Measurements from ENCODE around the gene GPM6B.
"Not testable (repeated sequence)": the region's sequence is repeated elsewhere in the genome, so short reads cannot be mapped to it uniquely, and the experiment has no call there.

Gene GPM6B

DNA sequence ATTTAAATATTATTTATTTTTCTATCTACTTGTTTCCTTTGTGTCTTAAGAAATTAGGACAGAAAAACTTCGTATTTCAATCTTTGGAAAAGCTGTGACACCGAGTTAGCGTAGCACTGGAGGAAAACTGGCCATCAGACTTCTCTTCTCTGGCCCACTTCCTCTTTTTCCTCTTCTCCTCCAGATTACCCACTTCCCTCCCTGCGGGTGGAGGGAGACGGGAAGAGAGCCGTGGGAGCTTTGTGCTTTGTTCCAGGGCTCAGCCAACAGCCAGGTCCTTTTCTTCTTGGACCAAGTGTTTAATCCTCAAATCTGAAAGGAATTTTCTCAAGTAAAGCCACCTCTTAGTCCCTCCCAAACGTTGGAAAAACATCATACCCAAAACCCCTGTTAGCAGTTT lies 52.6 kb downstream of the GPM6B start:
- no peak for DNase-seq

DNA sequence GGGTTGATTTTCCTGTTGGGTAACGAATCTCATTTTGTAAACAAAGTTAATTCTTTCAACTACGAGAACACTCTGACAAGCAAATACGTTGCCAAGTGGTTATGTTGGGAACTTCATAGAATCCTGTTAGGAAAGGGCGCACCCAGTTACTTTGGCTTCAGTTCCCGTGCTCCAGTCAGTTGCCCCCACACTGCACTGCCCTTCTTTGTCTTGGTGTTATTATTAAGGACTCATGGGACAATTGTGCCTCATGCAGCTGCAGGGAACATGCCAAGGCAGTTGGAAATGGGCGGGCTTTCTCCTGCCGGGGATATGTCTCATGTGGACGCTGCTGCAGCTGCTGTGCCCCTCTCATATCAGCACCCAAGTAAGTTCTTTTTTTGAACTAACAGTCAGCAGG lies 53.4 kb downstream of the GPM6B start:
- DNase-seq = no peak

DNA sequence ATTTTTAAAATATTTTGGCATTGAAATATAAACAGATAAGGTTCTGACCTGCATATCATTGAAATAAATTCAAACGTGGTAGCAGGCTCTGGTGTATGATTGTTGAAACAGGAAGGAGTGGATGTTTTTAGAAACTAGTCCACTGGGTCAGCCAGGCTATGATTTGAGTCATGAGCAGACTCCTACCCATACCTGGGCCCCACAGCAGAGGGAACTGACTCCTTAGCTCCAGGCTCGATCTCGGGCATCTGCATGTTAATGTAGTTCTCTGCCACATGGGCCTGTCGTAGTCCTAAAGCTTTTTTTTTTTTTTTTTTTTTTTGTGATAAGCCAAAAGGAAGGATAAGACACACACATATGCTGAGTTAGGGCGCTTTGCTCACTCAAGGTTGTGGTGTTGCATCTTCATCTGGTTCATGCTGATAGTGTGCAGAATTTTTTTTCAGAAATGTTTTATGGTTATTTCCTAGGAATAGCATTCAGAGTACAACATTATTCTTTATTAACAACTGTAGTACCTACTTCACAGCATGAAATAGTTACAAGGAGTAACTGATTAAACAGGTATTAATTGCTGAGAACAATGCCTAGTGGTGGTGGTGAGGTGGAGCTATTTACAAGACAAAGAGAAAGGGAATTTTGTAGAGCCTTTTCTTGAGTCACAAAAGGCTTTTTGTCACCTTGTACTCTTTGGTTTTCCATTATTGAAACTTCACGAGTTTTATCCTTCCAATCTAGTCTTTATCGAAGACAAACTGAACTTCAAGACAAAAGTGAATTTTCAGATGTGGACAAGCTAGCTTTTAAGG lies 55.1 kb downstream of the GPM6B start:
- no peak for DNase-seq

DNA sequence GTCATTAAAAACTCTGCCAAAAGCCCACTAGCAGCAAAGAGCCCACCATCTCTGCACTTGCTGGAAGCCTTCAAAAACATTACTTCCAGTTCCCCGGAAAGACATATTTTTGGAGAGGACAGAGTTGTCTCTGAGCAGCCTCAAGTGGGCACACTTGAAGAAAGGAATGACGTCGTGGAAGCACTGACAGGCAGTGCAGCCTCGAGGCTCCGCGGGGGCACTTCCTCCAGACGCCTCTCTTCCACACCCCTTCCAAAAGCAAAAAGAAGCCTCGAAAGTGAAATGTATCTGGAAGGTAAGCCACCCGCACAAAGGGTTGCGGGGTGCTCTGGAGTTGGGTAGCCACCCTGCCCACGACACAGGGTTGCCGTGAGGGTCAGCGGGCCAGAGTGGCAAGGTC lies 56.5 kb downstream of the GPM6B start:
- no peak for DNase-seq

DNA sequence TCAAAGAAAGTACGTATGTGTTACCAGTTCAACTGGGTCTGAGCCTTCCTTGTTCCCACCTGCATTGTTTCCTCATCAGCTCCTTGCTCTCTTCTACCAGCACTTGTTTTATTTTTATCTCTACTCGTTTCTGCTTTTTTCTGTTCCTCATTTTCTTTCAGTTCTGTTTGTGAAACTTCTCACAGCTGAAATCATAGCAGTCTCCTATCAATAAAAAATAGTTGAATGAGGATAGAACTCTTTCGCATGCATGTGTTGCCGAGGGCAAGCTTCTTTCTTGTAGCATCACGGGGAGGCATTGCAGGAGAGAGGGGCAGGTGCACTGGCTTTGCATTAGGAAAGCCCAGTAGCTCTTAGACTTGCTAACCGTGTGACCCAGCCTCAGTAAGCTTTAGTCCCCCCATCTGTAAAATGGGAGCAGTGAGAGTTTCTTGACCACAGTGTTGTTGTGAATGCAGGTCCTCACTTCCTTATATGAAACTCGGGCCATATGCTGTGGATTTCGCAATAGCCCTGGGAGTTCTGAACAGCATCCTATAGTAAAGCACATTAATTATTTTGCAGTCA lies 57.7 kb downstream of the GPM6B start:
- DNase-seq = no peak

DNA sequence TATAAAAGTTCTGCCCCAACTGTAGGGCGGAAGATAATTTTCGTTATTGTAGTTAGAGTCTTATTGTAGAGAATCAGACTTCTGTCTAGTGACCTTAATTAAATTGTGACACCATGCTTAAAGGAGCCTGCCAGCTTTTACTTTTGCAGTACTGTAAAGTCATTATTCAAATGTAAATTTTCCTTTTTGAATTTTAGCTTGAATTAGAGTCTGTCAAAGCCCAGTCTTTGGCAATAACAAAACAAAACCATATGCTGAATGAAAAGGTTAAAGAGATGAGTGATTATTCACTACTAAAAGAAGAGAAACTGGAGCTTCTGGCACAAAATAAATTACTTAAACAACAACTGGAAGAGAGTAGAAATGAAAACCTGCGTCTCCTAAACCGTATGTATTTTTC lies 60.5 kb downstream of the GPM6B start:
- no peak for DNase-seq

DNA sequence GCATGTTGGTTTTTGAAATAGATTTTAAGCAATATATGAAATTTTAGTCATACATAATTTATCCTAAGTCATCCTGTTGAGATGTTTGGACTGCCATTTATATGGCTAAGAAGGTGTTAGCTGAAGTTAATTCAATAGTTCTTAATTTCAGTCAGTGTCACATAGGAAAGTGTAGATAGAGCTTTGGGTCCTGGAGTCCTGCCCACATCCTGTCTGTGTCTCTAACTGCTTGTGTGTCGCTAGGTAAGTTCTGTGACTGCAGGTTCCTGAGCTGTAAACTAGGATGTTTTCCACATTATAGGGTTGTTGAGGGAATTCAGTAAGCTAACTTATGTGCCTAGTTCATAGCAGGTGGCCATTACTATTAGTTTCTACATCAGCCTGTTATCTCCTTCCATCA lies 61.6 kb downstream of the GPM6B start:
- DNase-seq = no peak

DNA sequence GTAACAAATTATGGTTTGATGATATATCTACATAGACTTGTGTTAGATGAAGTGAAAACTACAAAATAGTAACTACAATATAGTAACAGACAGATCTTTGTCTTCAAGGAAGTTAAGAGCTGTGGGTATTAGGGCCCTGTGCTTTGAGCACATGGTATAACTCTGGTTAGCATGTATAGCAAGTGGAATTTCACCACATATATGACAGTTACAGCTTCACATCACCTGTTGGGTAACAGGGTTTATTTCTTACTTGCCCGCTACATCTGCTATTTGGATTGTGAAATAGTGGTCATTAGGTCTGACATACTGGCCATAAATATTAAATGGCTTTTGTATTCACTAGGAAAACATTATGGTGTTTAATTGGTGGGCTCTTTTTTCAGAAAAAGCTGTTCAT lies 62.1 kb downstream of the GPM6B start:
- DNase-seq = no peak

DNA sequence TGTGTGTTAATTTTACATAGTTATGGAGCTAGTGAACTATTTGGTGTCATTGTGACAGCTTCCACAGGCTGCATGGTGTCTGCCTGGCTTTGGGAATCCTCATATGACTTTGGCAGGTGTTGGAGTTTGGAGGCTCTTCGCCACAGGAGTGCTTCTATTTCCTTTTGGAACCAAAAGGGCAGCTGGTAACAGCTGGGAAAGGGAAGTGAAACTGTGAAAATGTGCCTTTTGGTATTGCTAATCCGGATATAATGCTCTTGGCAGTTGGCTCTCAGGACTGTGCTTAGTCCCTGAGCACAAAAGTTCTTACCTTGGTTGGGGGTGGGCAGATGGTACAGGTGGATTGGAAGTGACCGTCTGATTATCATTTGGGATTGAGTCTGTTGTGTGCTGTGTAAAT lies 64.2 kb downstream of the GPM6B start:
- DNase-seq = no peak

DNA sequence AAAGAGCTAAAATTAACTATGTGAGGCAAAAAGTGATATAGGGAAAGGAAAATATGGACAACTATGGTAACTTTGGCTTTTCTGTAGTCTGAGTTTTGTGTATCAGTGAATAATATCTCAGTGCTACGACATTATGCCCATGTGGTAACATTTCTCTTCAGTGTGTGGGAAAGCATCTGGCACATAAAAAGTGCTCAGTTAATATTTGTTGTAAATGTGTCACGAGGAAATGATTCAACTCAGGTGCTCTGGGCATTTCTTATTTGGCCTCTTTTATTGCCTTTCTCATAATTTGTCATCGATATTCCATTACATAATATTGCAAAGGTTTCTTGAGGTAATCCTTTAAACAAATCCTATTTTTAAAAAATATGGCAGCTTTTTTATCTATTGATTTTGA lies 64.8 kb downstream of the GPM6B start:
- DNase-seq = no peak

DNA sequence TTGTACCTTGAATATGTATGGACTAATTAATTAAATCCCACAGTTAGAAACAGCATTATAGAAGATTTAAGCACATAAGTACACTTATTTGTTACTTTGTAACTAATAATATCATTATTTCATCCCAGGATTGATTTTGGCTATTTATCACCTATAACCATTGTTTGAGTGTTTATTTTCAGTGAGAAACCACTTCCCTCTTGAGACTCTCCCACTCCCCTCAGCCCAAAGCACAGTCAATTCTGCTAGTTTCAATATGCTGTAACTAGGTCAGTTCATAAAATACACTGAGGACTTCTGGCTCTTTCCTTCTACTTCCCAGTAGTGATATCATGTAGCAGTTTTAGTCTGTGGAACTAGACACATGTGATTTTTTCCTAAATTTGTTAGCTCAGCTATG lies 66.1 kb downstream of the GPM6B start:
- no peak for DNase-seq

DNA sequence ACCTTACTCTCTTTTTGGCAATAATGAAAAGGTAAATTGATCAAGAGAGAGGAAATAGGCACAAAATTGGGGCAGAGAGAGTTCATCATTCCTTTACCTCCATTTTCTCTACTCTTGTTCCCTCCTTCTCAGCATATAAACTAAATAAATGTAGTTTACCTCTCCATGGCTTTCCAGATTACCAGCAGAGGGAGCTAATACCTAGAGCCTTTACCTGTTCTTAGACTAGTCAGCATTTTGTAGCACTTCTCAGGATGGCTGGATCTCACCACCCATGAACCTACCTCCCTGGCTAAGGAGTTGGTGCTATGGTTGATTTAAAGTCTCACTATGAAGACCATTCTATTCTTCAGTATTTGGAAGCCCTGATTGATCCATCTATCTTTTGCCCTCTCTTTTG lies 66.7 kb downstream of the GPM6B start:
- DNase-seq = no peak

DNA sequence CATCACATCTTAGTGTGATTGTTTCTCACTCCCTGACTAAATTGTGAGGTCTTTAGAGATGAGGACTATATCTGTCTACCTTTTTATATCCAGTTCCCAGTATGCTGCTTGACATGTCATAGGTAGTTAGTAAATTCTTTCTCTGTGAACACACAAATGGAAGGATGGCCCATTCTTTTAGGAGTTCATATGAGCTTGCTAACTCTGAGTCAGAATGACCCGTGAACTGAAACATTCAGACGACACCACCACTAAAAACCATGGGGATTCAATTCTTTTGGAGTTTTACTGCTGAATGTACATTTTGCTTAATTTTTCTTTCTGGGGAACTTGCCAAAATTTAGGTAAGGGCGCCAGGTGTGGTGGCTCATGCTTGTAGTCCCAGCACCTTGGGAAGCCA lies 68.4 kb downstream of the GPM6B start:
- no peak for DNase-seq

DNA sequence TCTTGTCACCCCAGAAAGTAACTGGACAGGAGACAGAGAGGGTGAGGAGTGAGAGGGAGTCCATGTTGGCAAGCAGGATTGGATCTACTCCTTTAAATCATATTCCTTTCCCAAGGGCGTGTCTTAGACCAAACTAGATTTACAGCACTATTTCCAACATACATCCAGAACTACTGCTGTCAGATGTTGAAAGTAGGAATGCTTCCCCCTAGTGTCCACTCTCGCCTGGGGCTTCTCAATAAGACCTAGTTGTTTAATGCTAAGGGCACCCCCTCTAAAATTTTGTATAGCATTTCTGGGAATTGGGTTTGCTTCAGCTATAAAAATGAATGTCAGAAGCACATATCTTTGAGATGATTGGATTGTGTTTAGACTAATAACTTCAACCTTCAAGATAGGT lies 69.1 kb downstream of the GPM6B start:
- DNase-seq = no peak

DNA sequence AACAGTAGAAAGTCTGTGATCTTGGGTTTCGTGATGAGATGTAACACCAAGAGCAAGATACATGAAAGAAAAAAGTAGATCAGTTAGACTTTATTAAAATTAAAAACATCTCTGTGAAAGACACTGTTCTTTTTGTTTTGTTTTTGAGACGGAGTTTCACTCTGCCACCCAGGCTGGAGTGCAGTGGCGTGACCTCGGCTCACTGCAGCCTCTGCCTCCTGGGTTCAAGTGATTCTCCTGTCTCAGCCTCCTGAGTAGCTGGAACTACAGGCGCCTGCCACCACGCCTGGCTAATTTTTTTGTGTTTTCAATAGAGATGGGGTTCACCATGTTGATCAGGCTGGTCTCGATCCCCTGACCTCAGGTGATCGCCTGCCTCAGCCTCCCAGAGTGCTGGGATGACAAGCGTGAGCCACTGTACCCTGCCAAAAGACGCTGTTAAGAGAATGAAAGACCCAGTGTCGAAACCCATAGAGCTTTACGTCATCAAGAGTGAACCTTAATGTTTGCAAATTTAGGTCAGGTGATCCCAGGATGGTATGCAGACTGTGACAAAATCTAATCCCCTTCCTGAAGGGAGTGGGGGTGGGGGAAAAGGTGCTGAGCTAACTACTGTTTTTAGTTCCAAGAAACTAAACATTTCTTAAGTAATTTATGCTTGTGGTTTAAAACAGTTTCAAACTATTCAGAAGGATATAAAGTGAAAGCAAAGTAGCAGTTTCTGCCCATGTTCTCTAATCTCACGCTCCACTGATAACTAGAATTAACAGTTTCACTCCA lies 74.3 kb downstream of the GPM6B start:
- no peak for DNase-seq

DNA sequence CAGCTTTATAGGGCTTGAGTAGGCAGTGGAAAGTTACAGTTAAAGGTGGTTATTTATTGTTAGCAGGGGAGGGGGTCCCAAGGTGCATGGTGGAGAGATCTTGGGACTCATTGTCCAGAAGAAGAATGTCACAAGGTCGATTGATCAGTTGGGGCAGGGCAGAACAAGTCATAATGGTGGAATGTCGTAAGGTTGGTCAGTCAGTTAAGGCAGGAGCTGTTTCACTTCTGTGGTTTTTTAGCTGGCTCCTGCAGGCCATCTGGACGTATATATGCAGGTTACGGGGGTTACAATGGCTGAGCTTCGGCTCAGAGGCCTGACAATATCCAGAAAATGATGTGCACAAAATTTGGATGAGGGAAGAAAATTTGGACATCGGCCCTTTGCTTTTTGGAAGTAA lies 75.2 kb downstream of the GPM6B start:
- no peak for DNase-seq

DNA sequence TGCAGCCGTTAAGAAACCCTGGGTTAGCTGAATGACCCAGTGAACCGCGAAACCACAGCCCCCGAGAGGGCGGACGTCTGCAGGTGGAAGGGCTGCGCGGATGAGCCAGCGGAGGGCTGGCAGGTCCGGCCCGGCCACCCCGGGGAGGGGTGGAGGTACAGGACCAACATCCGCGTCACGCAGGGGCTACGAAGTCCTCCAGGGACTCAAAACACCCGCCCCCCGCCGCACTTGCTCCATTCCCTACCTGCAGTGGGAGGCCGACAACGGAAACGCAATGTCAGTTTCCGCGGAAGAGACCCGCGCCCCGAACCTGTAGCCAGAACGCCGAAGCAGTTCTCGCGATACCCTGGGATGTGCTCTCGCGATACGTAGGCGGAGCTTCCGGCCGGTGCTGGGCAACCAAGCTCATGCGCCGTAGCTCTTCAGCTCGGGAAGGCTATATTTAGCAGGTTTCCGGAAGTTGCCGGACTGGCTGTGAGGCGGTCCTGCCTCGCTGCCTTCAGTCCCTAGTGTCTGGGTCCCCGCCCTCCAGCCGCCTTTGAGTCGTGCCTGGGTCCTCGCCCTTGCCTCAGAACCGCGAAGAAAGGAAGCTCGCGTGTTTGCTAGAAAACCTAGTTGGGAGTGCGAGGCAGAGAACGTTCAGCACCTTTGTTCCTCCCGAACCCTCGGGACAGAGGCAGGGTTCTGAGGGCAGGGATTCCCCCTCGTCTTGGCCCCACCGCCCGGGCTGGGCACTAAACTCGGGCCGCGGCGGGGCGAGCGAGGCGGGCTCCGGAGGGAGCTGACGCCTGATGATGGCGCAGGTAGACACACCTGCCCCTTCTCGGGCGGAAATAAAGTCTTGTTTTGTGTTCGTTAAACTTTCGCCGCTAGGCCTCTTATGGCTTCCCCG lies 82.4 kb downstream of the GPM6B start, which contains the start of the genes OFD1 and TRAPPC2:
OFD1 (plus strand) TSS at position 471 of the 895 bp plus-strand sequence; CDS start at position 795, 324 bp downstream.
TRAPPC2 (minus strand) TSS at position 343 of the 895 bp plus-strand sequence. CDS start 14,657 bp downstream, outside the sequence.
- DNase-seq = peak; percentile 74 to 91

DNA sequence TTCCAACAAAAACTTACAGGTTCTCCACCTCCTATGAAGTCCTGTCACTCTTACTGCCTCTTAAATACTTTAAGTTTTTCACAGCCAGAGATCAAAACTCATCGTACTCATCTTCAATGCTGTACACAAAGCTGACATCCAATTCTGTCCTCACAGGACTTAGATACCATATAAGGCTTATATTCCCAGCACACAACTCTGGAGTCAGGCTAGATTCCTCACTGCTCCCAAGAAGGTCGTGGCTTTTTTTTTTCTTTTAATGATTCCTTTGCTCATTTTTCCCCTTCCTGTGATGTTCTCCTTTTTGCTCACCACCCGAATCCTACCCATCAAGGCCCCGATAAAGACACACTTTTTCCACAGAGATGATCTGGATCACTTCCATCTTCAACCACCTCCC lies 83.4 kb downstream of the GPM6B start:
- DNase-seq = no peak

DNA sequence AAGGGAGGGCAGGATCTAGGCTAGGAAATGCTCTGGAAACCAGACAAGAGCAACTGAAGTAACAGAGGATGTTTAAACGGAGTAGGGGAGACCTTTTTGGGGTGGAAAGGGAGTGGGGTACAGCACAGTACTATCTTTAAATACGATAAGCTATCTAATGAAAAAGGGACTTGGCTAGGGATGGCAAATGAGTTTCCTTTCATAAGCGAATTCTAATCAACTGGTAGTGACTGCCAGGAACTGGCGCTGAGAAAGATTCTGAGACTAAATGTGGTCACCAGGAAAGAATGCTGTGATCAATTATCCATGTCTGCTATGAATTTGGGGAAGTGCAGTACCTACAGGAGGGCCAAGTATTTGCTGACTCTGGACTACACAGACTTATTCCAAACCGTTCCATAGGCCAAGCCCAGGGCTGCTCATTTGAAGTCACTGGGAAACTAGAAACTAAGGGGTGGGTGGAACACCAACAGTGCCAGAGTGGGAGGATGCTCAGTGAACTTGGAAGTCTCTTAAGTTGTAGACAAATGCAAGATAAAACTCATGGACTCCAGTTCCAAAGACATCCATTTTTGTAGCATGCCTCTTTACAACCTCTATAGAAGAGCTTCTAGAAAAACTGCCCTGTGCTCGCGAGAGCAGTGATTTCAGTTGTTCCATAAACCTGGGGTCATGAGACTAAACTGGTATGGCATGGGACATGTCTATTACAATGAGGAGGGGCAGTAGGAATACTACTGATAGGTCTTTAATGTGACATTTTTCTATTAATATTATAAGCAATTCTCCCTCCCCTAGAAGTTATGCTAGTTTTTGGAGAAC lies 84.4 kb downstream of the GPM6B start:
- no peak for DNase-seq

DNA sequence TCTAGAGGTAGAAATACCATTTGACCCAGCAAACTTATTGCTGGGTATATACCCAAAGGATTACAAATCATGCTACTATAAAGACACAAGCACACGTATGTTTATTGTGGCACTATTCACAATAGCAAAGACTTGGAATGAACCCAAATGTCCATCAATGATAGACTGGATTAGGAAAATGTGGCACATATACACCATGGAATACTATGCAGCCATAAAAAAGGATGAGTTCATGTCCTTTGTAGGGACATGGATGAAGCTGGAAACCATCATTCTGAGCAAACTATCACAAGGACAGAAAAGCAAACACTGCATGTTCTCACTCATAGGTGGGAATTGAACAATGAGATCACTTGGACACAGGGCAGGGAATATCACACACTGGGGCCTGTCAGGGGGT lies 86.4 kb downstream of the GPM6B start:
- not testable (repeated sequence) for DNase-seq

DNA sequence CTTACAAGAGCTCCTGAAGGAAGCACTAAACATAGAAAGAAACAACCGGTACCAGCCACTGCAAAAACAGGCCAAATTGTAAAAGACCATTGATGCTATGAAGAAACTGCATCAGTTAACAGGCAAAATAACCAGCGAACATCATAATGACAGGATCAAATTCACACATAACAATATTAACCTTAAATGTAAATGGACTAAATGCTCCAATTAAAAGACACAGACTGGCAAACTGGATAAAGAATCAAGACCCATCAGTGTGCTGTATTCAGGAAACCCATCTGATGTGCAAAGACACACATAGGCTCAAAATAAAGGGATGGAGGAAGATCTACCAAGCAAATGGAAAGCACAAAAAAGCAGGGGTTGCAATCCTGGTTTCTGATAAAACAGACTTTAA lies 90.3 kb downstream of the GPM6B start:
- DNase-seq = not testable (repeated sequence)

DNA sequence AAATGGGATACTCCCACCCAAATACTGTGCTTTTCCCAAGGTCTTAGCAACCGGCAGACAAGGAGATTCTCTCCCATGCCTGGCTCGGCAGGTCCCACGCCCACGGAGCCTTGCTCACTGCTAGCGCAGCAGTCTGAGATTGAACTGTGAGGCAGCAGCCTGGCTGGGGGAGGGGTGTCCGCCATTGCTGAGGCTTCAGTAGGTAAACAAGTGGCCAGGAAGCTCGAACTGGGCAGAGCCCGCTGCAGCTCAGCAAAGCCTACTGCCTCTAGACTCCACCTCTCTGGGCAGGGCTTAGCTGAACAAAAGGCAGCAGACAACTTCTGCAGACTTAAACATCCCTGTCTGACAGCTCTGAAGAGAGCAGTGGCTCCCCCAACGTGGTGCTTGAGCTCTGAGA lies 92.0 kb downstream of the GPM6B start:
- peak; percentile 7 to 34 for DNase-seq

Data from NCI-H187 (cell line).